Stomach (tissue), 4 donors: ENCODE data around the gene PFKP.

Experiments used
- CTCF ChIP-seq, 7 experiments: fragments of 450-650 bp in 4 of 7; fragments of 200-600 bp in 3 of 7; sonication (generic) in 3 of 7; IDR thresholded peaks; one replicate each; pipeline ENCODE4 v1.5.1; 2016 to 2019; ENCODE audit warnings: antibody characterized with exemption in 7 of 7, control low read depth in 2 of 7, mild to moderate bottlenecking in 1 of 7
- EP300 ChIP-seq: sonication (generic); formaldehyde crosslinking; IDR thresholded peaks from one replicate; pipeline ENCODE4 v1.6.1; 2017; ENCODE audit warnings: antibody characterized with exemption
- POLR2A ChIP-seq, 4 donors: fragments of 450-650 bp; IDR thresholded peaks; one replicate each; pipeline ENCODE4 v1.6.1; 2016; ENCODE audit warnings: antibody characterized with exemption in 4 of 4, control low read depth in 2 of 4, mild to moderate bottlenecking in 1 of 4, moderate library complexity in 1 of 4
- POLR2AphosphoS5 ChIP-seq, 3 donors: sonication (generic); formaldehyde crosslinking; IDR thresholded peaks; one replicate each; pipeline ENCODE4 v1.6.1; 2016; ENCODE audit warnings: antibody characterized with exemption in 3 of 3

DNA sequence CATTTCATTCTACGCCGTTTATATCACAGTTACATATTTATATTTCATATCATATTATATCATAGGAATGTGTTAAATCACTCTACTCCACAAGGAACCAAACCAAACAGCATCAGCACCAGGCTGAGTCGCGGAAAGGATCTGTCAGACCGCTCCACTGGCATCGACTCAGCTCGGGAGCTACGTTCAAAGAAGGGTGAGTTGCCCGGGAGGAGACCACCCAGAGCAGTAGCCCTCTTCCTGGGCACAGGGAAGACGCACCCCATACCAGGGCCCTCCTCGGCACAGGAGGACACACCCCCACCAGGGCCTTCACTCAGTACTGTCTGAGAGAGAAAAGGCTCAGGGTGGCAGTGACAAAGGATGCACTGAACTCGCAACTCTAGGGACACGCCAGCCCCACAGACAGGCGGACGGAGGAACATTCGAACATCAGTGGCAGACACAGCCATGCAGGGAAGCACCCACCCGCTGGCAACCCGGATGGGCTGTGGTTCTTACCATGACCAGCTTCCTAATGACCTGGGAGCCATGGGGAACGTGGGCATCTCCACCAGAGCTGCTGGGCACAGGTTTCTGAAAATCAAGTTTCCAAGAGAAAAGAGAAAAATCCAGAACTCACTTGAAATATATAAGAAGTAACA, 76.6 kb downstream of the PFKP start:
- TF ChIP-seq POLR2AphosphoS5 (IDR thresholded peaks at IDR 0.05) (no peak), CTCF (IDR thresholded peaks at IDR 0.05) (no peak), POLR2A (IDR thresholded peaks at IDR 0.05) (no peak), EP300 (no peak)
